ENCODE measurements around the gene NR3C1.
"Not testable (repeated sequence)": the region's sequence is repeated elsewhere in the genome, so short reads cannot be mapped to it uniquely, and the experiment has no call there.

Gene NR3C1

GRCh38 chr5:143329843-143330242, 73.6 kb downstream of the NR3C1 start:
- DNase-seq, result no peak

GRCh38 chr5:143328589-143329220, 74.8 kb downstream of the NR3C1 start:
- no peak for DNase-seq

DNA sequence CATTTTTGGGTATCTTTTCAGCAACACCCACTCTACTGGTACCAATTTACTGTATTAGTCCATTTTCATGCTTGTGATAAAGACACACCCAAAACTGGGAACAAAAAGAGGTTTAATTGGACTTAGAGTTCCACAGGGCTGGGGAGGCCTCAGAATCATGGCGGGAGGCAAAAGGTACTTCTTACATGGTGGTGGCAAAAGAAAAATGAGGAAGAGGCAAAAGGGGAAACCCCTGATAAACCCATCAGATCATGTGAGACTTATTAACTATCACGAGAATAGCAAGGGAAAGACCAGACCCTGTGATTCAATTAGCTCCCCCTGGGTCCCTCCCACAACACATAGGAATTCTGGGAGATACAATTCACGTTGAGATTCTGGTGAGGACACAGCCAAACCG, 78.4 kb downstream of the NR3C1 start:
- DNase-seq, result not testable (repeated sequence)

- not testable (repeated sequence) for DNase-seq
Observed at GRCh38 chr5:143322931-143323630, 80.4 kb downstream of the NR3C1 start.

GRCh38 chr5:143322176-143322575, 81.3 kb downstream of the NR3C1 start:
- no peak for DNase-seq

DNA sequence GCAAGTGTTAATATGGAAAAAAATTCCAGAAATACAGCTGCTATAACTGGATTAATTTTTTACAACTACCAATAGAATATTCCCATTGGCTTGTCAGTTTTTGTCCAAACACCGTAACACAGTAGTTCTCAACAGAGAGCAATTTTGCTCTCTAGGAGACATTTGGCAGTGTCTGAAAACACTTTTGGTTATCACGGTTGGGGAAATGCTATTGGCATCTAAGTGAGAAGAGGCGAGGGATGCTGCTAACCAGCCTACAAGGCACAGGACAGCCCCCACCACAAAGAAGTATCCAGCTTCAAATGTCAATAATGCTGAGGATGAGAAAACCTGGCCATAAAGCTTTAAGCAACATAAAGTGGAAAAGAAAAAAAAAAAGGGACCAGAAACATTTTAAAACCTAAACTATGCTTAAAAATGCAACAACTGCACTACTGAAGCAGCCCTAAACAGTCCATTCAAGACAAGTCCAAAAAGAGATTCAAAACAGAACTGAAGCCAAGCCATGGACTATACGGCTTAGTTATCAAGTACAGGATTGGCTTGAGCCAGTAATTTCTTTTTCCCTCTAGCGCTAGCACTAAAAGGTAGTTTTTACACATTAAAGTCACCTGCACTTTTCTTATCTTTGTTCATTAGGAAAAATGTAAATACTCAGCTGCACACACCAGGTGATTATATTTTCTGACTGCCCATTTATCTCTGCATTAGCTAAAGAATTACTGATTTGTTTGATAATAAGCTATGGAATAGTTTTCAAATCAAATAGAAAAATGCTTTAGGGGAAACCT, 83.9 kb downstream of the NR3C1 start:
- no peak for DNase-seq

GRCh38 chr5:143318833-143319232, 84.7 kb downstream of the NR3C1 start:
- no peak for DNase-seq

DNA sequence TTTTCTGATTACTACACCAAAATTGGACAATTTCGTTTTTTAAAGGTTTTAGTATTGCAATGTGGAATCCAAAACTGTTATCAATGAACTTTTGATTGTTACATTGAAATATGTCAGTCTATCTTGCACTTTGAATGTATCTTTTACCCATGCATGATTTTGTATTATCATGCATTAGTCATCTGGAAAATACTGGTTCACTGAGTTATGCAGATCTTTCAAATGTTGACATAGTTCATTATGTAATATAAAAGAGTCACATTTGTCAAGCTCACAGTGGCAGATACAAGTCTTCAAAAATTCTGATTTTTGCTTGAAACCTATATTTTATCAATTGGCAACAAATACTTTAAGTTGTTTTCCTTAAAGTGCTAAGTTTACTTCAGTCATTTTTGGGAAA, 85.2 kb downstream of the NR3C1 start:
- DNase-seq, result no peak

DNA sequence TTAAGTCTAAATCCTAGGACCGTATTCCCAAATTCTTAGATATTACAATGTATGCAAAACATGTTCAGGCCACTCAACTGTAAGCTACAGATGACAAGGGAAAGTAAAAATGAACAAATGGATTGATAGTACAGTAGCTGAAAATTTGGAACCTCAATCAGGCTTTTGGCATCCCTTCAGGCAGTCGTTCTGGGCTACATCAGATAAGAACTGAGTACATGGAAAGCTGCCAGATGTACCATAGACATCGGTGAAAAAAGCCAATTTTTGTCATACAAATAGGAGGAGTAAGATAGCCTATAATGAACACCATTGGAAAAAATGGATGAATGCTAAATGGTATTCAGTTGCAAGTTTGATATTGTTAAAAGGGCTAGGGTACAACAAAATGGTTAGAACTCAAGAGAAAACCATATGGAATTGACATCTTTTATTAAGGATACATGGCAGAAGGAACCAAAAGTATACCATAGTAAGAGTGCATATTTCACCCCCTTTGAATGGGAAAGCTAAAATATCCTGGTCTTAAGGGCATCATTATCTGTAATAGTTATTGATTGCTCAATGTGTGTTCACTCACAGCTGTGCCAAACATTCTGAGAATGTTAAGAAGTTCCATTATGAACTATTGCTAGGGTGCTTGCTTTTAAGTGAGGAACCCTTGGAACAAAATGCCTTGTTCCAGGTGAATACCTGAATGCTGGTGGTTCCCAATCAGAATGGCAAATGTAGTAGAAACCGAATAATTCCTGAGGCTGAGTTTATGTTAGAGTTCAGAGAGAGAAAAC, 86.4 kb downstream of the NR3C1 start:
- no peak for DNase-seq

- no peak for DNase-seq
Observed at GRCh38 chr5:143316337-143316736, 87.1 kb downstream of the NR3C1 start.

- no peak for DNase-seq
Observed at GRCh38 chr5:143315929-143316328, 87.6 kb downstream of the NR3C1 start.

GRCh38 chr5:143315214-143315613, 88.3 kb downstream of the NR3C1 start:
- DNase-seq, result no peak

DNA sequence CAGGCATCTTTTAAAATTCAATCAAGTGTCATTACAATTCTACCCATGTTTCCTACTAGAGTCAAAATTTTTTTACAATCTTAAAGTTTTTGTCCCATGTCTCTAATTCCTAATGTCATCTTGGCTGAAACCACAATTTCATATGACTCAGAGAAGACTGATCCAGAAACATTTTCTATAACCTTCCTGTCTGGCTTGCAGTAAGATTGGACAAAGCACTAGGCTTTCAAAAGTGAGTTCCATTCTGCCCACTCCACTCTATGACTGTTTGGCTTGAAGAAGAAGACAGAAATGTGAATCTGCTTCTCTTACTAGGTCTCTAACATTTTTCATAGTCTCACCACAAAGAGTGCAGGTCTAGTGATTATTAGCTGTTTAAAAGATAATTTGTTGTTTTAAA, 88.8 kb downstream of the NR3C1 start:
- DNase-seq, result no peak

DNA sequence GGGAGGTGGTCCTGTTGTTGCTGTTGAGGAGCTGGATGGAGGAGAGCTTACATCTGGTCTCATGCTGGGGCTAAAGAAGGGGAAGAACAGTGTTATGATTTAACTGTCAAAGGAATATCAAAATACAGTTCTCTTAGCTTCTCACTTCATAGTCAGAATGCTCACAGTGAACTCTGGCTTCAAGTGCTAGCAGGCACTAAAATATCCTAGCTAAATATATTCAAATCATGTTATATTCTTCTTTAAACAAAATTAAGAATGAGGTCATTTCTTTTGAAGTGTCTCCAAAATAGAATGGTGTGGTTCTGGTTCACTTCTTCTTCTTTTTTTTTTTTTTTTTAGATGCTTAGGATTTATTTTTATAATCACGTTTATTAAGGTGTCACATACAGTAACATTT, 89.4 kb downstream of the NR3C1 start:
- no peak for DNase-seq

DNA sequence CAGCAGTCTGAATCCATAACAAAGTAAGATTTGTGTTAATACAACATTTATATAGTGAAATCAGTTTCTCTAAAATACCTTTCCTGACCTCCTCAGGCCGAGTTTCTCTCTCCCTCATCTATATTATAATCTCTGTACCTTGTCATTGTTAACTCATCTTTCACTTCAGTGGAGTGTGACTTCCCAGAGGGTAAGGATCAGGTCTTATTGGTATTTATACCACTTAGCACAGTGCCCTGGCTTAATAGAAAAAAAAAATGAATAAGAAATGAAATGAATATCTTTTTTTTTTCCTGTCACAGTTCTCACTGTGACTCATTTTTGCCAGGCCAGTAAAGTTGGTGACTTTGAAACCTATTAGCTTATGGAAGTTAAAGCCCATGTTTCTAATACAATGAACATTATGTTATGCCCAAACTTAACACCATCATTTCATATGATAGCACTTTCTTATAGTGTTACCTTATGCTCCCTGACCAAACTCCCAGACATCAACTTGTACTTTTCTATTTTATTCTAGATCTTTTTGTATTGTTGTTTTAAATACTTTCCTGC, 90.1 kb downstream of the NR3C1 start:
- no peak for DNase-seq

DNA sequence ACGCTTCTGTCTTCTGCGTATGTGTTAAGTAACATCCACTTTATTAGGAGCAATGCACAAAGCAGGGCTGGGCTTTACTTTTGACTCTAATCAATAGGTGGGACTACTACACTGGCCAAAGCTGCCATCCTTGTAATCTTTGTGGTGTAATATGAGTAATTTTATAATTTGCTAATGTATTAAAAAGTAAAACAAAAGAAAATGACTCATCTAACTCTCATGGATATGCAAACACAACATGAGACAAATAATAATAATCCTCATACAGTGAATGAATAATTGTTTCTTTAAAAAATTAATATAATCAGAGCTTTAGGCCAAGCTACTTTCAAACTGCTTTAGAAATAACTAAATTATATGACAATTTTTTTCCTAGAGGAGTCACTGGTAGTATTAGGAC, 90.7 kb downstream of the NR3C1 start:
- DNase-seq, result no peak

- no peak for DNase-seq
Observed at GRCh38 chr5:143311955-143312354, 91.5 kb downstream of the NR3C1 start.

DNA sequence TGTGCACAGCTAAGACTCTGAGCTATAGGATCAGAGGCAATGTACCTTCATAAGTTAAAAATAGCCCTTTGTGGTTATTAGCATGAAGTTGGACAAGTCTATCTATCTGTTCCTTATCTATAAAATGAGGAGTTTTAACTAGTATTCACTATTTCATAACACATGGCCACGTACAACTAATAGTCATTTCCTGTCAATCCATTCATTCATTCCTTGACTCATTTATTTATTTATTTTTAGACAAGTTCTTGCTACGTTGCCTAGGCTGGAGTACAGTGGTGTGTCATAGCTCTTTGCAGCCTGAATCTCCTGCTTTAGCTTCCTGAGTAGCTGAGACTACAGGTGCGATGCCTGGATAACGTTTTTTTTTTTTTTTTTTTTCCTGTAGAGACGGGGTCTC, 92.1 kb downstream of the NR3C1 start:
- DNase-seq, result no peak

DNA sequence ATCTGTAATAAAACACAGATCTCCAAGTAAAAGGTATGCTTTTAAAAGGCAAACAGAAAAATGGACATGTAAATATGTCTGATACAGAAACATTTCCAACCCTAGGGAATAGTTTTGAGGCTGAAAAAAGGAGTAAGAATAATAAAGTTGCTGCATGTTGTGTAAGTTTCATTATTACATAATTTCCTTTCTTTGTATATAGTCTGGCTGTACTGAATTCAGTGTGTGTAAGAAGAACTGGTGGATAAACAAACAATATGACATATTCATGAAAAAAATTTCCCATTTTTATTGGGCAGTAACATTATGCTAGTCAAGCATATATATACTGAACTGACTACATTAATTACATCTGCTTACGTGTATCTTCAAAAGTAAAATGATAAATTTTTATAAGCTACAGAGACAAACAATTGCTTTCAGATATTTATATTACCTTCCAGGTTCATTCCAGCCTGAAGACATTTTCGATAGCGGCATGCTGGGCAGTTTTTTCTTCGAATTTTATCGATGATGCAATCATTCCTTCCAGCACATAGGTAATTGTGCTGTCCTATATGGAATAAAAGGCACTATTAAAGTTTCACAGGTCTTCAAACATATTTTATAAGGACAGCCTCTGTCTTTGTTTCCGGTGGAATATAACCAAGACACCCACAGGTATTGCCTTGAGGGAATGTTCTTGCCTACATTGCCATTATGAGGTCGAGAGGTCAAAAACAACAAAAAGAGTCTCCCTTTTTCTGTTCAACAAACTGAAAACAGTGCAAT, 93.6 kb downstream of the NR3C1 start:
- no peak for DNase-seq

DNA sequence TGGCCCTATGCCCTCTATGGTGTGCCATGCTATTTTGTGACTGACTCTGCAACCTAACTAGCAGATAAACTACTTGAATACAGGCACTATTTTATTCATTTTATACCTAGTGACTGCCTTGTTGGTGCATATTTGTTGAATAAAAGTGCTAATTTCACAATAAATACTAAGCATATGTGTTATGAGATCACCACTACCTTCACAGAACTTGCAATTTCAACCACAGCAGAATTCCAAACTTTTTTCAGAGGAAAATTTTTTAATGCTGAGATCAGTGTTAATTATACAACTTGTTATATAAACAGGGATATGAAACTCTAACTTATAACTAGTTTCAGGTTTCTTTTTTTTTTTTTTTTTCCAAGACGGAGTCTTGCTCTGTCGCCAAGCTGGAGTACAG, 94.8 kb downstream of the NR3C1 start:
- DNase-seq, result no peak

- DNase-seq, result no peak
Observed at GRCh38 chr5:143306040-143306439, 97.4 kb downstream of the NR3C1 start.

GRCh38 chr5:143304836-143305475, 98.5 kb downstream of the NR3C1 start:
- no peak for DNase-seq
